ENCODE results near the gene FAM135A. TPM values are rescaled to one million over a fixed set of nuclear protein-coding genes. Genes with fewer than 3 reads are reported as not detected.

FAM135A gene
- total and polyA plus RNA-seq, 8 donors = 7.5 to 14.4 (median 8.4) TPM

GRCh38 chr6:70404658-70405057 is 8.7 kb upstream of the FAM135A start:
- intact Hi-C loops (cut with DNase I) = no loop called here
- ATAC-seq (no peak), DNase-seq (no peak), FAIRE-seq (peak; percentile 61)
- Histone ChIP-seq H3K4me1 (peaks cover 0 to 4% (median 3%) of the 10 kb centered on the region in 3 donors), H3K9me3 (no peaks in the 10 kb centered on the region), H3K4me3 (no peak overlapping the region), H3K27ac (no peak overlapping the region), H3K36me3 (no peaks in the 10 kb centered on the region), H3K27me3 (no peaks in the 10 kb centered on the region)
- TF ChIP-seq, protein P1, sequence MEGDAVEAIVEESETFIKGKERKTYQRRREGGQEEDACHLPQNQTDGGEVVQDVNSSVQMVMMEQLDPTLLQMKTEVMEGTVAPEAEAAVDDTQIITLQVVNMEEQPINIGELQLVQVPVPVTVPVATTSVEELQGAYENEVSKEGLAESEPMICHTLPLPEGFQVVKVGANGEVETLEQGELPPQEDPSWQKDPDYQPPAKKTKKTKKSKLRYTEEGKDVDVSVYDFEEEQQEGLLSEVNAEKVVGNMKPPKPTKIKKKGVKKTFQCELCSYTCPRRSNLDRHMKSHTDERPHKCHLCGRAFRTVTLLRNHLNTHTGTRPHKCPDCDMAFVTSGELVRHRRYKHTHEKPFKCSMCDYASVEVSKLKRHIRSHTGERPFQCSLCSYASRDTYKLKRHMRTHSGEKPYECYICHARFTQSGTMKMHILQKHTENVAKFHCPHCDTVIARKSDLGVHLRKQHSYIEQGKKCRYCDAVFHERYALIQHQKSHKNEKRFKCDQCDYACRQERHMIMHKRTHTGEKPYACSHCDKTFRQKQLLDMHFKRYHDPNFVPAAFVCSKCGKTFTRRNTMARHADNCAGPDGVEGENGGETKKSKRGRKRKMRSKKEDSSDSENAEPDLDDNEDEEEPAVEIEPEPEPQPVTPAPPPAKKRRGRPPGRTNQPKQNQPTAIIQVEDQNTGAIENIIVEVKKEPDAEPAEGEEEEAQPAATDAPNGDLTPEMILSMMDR (IDR thresholded peaks at IDR 0.05) = no peak
- WGBS, 2 donors = 88 to 89% methylated on average over 1 of the region's 1 CpG

DNA sequence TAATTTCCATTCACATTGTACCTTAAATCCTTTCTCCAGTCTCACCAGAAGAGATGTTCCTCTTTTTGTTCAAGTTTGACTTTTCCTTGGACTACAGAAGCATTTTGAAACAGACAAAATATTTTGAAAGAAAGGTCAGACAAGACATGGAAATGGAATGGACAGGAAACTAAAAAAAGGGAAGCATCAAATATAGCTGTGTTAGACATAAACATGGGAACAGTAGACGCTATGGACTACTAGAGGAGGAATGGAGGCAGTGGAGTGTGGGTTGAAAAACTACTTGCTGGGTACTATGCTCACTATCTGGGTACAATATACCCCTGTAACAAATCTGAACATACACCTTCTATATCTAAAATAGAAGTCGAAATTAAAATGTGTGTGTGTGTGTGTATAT is 4.1 kb upstream of the FAM135A start:
- Histone ChIP-seq H3K36me3 (no peaks in the 10 kb centered on the region), H3K9me3 (no peaks in the 10 kb centered on the region), H3K27ac (no peak overlapping the region), H3K4me1 (no peaks in the 10 kb centered on the region), H3K4me3 (no peak overlapping the region), H3K27me3 (no peaks in the 10 kb centered on the region)
- FAIRE-seq (no peak), DNase-seq (no peak), ATAC-seq (no peak)
- TF ChIP-seq, protein P1 (IDR thresholded peaks at IDR 0.05) = no peak
- 47 to 75% methylated on average over 2 of the region's 2 CpGs for WGBS, 2 donors
- intact Hi-C loops (cut with DNase I) = no loop called here

GRCh38 chr6:70411542-70412251 is 1.6 kb upstream of the FAM135A start:
- FAIRE-seq = no peak
- DNase-seq = no peak
- H3K27me3 ChIP-seq = no peaks in the 10 kb centered on the region
- H3K4me3 ChIP-seq = no peak overlapping the region
- 85 to 89% methylated on average over 7 of the region's 7 CpGs for WGBS, 2 donors
- no peak overlapping the region for H3K27ac ChIP-seq
- H3K36me3 ChIP-seq = no peaks in the 10 kb centered on the region
- no peaks in the 10 kb centered on the region for H3K9me3 ChIP-seq
- intact Hi-C loops (cut with DNase I) = no loop called here
- no peak for ATAC-seq
- TF ChIP-seq, protein P1 (IDR thresholded peaks at IDR 0.05) = no peak
- H3K4me1 ChIP-seq = peaks cover 0 to 16% (median 6%) of the 10 kb centered on the region in 3 donors

GRCh38 chr6:70412252-70413113 is 825 bp upstream of the FAM135A start:
- WGBS, 2 donors = 40 to 41% methylated on average over 25 of the region's 25 CpGs
- peak in 1 of 6 donors; percentile 55 for DNase-seq
- intact Hi-C loops (cut with DNase I) = no loop called here
- no peaks in the 10 kb centered on the region for H3K36me3 ChIP-seq
- no peaks in the 10 kb centered on the region for H3K9me3 ChIP-seq
- peak; percentile 13 to 45 (median 44) for ATAC-seq
- peak overlapping the region; percentile 52 to 83 (median 54) for H3K27ac ChIP-seq
- FAIRE-seq = no peak
- H3K27me3 ChIP-seq = no peaks in the 10 kb centered on the region
- TF ChIP-seq, protein P1 (IDR thresholded peaks at IDR 0.05) = no peak
- peaks cover 0 to 16% (median 6%) of the 10 kb centered on the region in 3 donors for H3K4me1 ChIP-seq
- peak overlapping the region; percentile 67 to 89 (median 84) for H3K4me3 ChIP-seq
